K562 (cell line): Measurements from ENCODE around the gene SSR4. TPM values are rescaled to one million over a fixed set of nuclear protein-coding genes. Genes with fewer than 3 reads are reported as not detected.

Experiments
- ADNP ChIP-seq: fragments of 200-800 bp; sonication (Bioruptor generic); IDR thresholded peaks from 2 replicates; pipeline ENCODE4 v1.6.1; 2016; ENCODE audit warnings: missing genetic modification characterization, missing compliant biosample characterization
- CBX1 ChIP-seq: sonication (generic); IDR thresholded peaks from 2 replicates; pipeline ENCODE4 v1.6.1; 2016; ENCODE audit warnings: antibody characterized with exemption, low read depth, mild to moderate bottlenecking
- MEIS2 ChIP-seq: fragments of 450-650 bp; IDR thresholded peaks from 2 replicates; pipeline ENCODE4 v1.6.1; 2014; ENCODE audit warnings: mild to moderate bottlenecking; ENCODE audit not compliant: partially characterized antibody
- PHF20 ChIP-seq: fragments of 450-650 bp; IDR thresholded peaks from 2 replicates; pipeline ENCODE4 v1.6.1; 2018; ENCODE audit not compliant: partially characterized antibody
- SPI1 ChIP-seq: IDR thresholded peaks from 2 replicates; pipeline ENCODE4 v1.6.1; 2011; ENCODE audit warnings: low read depth, low read length, control low read depth, borderline replicate concordance
- SRSF1 ChIP-seq: fragments of 200-400 bp; formaldehyde crosslinking; IDR thresholded peaks from 2 replicates; pipeline ENCODE4 v1.6.1; 2017; ENCODE audit warnings: mild to moderate bottlenecking, low read depth, low read length, moderate library complexity
- polyA plus RNA-seq, 8 experiments: library from polyadenylated mRNA; depleted of rRNA in 4 of 8; stranded (reverse) in 5 of 8; unstranded in 3 of 8; fragments of >200 nt; fragmentation: Nextera tagmentation in 2 of 8; fragmentation: Illumina TruSeq in 1 of 8; extraction: Ambion mirVana in 2 of 8; extraction: Trizol in 1 of 8; gene quantifications; 2 replicates each; pipeline versions ENCODE4 v1.2.1 to v1.2.3, GENCODE V29; 2011 to 2014; ENCODE audit warnings: inconsistent platforms in 1 of 8, missing spikeins in 1 of 8
- total RNA-seq, 7 experiments: library from RNA; depleted of rRNA in 6 of 7; stranded (reverse); fragments of >200 nt in 6 of 7; fragmentation: Illumina TruSeq in 2 of 7; extraction: Trizol in 2 of 7; gene quantifications; 2 replicates each; pipeline versions ENCODE4 v1.2.1 to v1.2.3, GENCODE V29; 2011 to 2021; ENCODE audit warnings: low replicate concordance in 1 of 7
- TF ChIP-seq, protein P1 (sequence below): IDR thresholded peaks from 2 replicates; pipeline ENCODE4 v1.6.1; 2011; ENCODE audit warnings: borderline replicate concordance, low read depth, mild to moderate bottlenecking, moderate library complexity, low read length; ENCODE audit not compliant: insufficient read depth, poor library complexity, severe bottlenecking
- TF ChIP-seq, protein P2 (sequence below): fragments of 450-650 bp; IDR thresholded peaks from 2 replicates; pipeline ENCODE4 v1.6.1; 2017; ENCODE audit warnings: antibody characterized with exemption
- TF ChIP-seq, protein P3 (sequence below), 2 experiments: fragments of 450-650 bp; conservative IDR thresholded peaks; 2 replicates each; pipeline ENCODE4 v1.6.1; 2017; ENCODE audit warnings: mild to moderate bottlenecking in 2 of 2, moderate library complexity in 2 of 2
- TF ChIP-seq, protein P4 (sequence below): fragments of 250-450 bp; sonication (Bioruptor Pico); IDR thresholded peaks from 2 replicates; pipeline ENCODE4 v1.5.0; 2020; ENCODE audit warnings: mild to moderate bottlenecking, borderline replicate concordance

Gene SSR4
- total and polyA plus RNA-seq, 9 of the 15 experiments (the other 6 are each of a cell fraction or from before 2014, with no cell fraction given): 146 to 492 (median 272) TPM

DNA sequence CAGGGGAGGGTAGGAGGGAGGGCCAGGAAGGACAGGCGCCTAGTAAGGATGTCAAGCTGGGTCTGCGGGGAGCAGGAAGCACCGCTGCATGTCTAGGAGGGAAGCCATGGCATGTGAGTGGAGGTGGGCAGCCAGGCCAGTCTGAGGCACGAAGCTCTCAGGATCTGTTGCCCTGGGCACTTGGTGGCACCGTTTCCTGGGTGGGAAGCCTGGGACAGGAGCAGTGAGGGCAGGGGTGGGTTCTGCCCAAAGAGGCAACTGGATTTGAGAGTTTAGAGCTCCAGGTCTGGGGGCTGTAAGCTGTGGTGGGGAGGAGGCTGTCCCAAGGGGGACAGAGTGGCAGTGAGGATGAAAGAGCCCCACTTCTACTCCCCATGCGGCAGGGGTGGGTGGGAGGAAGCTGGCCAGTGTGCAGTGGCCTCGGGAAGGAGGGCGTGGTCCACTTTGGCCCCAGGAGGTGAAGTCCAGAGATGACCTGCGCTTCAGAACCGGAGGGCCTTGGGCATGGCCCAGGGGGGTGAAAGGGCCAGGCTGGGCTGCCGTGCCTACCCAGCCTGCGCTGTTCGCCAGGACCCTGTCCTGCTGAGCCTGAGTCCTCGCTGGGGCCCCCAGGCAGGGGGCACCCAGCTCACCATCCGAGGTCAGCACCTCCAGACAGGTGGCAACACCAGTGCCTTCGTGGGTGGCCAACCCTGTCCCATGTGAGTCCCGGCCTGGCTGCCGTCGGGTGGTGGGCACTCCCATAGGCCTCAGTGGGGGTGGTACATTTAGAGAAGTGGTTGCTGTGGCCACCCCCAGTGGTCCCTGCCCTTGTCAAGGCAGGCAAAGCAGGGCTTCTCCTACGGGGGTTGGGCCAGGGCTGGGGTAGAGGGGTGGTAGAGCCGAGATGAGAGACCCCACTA is 21.9 kb upstream of the SSR4 start (continued):
- TF ChIP-seq MEIS2: no peak
- TF ChIP-seq, protein P1, sequence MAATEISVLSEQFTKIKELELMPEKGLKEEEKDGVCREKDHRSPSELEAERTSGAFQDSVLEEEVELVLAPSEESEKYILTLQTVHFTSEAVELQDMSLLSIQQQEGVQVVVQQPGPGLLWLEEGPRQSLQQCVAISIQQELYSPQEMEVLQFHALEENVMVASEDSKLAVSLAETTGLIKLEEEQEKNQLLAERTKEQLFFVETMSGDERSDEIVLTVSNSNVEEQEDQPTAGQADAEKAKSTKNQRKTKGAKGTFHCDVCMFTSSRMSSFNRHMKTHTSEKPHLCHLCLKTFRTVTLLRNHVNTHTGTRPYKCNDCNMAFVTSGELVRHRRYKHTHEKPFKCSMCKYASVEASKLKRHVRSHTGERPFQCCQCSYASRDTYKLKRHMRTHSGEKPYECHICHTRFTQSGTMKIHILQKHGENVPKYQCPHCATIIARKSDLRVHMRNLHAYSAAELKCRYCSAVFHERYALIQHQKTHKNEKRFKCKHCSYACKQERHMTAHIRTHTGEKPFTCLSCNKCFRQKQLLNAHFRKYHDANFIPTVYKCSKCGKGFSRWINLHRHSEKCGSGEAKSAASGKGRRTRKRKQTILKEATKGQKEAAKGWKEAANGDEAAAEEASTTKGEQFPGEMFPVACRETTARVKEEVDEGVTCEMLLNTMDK: no peak
- no peak for TF ChIP-seq SRSF1
- TF ChIP-seq, protein P2, sequence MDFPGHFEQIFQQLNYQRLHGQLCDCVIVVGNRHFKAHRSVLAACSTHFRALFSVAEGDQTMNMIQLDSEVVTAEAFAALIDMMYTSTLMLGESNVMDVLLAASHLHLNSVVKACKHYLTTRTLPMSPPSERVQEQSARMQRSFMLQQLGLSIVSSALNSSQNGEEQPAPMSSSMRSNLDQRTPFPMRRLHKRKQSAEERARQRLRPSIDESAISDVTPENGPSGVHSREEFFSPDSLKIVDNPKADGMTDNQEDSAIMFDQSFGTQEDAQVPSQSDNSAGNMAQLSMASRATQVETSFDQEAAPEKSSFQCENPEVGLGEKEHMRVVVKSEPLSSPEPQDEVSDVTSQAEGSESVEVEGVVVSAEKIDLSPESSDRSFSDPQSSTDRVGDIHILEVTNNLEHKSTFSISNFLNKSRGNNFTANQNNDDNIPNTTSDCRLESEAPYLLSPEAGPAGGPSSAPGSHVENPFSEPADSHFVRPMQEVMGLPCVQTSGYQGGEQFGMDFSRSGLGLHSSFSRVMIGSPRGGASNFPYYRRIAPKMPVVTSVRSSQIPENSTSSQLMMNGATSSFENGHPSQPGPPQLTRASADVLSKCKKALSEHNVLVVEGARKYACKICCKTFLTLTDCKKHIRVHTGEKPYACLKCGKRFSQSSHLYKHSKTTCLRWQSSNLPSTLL: no peak
- TF ChIP-seq, protein P3, sequence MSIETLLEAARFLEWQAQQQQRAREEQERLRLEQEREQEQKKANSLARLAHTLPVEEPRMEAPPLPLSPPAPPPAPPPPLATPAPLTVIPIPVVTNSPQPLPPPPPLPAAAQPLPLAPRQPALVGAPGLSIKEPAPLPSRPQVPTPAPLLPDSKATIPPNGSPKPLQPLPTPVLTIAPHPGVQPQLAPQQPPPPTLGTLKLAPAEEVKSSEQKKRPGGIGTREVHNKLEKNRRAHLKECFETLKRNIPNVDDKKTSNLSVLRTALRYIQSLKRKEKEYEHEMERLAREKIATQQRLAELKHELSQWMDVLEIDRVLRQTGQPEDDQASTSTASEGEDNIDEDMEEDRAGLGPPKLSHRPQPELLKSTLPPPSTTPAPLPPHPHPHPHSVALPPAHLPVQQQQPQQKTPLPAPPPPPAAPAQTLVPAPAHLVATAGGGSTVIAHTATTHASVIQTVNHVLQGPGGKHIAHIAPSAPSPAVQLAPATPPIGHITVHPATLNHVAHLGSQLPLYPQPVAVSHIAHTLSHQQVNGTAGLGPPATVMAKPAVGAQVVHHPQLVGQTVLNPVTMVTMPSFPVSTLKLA (conservative IDR thresholded peaks at IDR 0.05): no peak
- TF ChIP-seq SPI1: no peak
- no peak for TF ChIP-seq ADNP
- TF ChIP-seq, protein P4, sequence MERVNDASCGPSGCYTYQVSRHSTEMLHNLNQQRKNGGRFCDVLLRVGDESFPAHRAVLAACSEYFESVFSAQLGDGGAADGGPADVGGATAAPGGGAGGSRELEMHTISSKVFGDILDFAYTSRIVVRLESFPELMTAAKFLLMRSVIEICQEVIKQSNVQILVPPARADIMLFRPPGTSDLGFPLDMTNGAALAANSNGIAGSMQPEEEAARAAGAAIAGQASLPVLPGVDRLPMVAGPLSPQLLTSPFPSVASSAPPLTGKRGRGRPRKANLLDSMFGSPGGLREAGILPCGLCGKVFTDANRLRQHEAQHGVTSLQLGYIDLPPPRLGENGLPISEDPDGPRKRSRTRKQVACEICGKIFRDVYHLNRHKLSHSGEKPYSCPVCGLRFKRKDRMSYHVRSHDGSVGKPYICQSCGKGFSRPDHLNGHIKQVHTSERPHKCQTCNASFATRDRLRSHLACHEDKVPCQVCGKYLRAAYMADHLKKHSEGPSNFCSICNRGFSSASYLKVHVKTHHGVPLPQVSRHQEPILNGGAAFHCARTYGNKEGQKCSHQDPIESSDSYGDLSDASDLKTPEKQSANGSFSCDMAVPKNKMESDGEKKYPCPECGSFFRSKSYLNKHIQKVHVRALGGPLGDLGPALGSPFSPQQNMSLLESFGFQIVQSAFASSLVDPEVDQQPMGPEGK (CRISPR knock-in tag): no peak
- no peak for TF ChIP-seq PHF20
- TF ChIP-seq CBX1: no peak
